Measurements from ENCODE around the gene FILIP1L.
"Not testable (repeated sequence)": the region's sequence is repeated elsewhere in the genome, so short reads cannot be mapped to it uniquely, and the experiment has no call there.

The FILIP1L gene

DNA sequence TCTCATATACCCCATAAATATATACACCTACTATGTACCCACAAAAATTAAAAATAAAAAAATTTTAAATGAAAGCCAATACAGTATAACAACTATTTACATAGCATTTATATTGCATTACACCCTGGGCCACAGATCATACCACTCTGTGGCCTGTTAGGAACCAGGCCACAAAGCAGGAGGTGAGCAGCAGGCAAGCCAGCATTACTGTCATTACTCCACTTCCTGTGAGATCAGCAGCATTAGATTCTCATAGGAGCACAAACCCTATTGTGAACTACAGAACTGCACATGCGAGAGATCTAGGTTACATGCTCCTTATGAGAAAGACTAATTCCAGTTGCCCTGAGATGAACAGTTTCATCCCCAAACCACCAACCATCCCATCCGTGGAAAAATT lies 17.4 kb downstream of the FILIP1L start:
- no peak for DNase-seq

DNA sequence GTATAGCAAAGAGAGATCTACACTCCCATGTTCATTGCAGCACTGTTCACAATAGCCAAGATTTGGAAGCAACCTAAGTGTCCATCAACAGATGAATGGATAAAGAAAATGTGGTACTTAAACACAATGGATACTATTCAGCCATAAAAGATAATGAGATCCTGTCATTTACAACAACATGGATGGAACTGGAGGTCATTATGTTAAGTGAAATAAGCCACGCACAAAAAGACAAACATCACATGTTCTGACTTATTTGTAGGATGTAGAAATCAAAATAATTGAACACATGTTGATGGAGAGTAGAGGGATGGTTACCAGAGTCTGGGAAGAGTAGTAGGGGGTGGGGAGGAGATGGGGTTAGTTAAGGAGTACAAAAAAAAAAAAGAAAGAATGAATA lies 18.0 kb downstream of the FILIP1L start:
- DNase-seq: not testable (repeated sequence)

DNA sequence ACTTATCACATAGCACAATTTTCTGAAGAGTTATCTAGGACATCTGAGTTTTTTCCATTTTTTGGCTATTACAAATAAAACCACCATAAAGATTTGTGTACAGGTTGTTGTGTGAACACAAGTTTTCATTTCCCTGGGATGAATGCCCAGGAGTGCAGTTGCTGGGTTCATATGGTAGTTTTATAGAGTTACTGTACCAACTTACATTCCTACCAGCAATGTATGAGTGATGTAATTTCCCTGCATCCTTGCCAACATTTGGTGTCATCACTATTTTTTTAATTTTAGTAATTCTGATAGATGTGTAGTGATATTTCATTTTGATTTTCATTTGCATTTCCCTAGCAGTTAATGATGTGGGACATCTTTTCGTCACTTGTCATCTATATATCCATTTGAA lies 20.5 kb downstream of the FILIP1L start:
- peak; percentile 43 for DNase-seq

DNA sequence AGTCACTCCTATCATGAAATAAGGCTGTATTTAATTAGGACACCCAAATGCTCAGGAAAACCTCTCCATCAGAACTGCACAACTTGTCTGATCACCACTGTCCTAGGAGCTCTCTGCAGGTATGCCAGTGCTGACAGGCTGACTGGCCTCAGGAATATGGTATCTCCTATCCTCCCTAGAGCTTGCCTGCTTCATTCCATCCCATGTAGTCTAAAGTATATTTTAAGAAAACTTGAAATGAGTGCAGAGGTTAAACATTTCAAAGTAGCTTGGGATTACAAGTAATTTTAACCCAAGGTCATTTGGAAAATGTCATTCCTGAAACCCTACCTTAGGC lies 23.7 kb downstream of the FILIP1L start:
- DNase-seq: no peak

DNA sequence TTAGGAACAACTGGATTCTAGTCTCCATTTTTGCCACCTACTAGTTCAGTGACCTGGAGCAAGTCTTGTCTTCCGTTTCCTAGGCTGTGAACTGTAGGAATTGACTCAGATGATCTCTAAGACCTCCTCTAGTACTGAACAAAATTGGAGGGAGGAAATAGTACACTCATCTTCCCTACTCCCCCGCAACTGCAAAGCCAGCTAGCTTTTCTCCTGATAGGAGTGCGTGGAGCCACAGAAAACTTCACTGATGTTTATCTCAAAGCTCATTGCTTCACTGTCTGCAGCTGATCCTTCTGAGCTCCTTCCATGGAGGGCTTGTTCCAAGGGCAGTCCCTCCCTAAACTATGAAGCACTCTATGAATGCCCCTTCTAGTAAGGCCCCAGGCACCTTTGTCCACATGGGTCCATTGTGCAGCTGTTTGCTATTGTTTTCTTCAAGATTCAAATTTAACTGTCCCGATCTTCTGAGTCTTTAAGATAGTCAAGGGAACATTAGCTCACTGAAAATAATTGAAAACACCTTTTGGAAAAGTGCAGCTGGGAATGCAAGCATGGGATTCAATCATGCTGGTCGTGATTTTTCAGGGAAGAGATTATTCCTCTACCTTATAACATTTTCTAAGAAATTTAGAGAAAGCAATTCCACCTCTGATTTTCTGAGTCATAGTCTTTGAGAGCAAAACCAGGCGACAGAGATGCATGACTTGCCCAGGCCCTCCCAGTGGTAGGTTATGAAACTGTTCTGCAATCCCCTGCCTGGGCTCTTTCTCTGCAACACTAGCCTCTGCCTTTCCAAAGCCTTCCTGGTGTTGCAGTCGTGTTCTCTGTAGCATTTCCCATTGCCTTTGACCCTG lies 24.3 kb downstream of the FILIP1L start:
- peak; percentile 70 for DNase-seq

DNA sequence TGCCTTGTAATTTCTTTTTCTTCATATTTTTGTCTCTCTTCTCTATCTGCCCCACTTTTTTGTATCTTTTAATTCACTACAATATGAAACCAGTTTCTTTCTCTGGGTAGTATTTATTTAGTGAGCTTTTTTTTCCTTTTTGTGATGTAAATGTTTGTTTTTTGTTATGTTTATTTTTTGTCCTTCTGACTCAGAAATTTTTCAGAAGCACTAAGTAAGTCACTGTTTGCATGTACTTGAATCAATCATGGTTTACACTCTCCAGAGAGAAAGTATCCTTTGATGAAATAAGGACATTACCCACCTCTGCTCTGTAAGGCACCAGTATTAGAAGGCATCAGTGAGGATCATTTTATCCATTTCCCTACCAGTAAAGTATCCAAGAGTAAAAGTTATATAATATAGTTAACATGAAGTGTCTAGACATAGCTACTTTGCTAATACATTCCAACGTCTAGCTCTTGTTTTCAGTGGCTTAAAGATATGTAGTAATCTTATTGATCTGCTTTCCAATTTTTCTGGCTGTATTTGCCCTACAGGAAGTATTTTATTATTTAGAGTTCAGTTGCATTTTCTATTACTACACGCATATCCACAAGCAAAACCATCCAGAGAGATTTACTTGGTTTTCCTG lies 25.4 kb downstream of the FILIP1L start:
- DNase-seq: no peak

DNA sequence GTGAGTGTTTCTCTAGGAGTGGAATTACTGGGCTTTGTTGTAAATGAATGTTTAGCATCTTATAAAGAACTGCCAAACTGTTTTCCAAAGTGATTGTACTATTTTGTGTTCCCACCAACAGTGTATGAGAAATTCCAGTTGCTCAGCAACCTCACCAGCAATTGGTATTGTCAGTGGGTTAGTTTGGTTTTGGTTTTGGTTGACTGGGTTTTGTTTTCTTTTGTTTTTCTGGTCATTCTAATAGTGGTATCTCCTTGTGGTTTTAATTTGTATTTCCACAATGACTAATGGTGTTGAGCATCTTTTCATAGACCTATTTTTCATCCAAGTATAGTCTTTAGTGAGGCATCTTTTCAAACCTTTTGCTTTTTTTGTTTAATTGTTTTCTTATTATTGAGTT lies 27.1 kb downstream of the FILIP1L start:
- peak; percentile 79 for DNase-seq

DNA sequence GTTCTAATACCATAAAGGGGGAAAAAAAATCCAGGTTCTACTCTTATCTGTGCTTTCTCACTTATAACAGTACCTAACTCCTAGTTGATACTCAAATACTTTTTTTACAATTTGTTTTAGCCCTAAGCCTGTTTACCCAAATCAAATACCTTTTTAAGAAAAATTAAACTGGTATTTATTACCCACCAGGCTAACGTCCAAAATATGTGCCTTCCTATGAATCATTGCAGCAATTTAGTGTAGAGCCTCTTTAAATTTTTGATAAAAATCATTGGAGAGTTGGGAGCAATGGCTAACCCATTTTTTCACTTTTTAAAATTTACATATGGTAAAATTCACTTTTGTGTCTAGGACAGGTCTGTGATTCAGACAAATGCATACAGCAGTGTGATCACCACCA lies 27.9 kb downstream of the FILIP1L start:
- no peak for DNase-seq

DNA sequence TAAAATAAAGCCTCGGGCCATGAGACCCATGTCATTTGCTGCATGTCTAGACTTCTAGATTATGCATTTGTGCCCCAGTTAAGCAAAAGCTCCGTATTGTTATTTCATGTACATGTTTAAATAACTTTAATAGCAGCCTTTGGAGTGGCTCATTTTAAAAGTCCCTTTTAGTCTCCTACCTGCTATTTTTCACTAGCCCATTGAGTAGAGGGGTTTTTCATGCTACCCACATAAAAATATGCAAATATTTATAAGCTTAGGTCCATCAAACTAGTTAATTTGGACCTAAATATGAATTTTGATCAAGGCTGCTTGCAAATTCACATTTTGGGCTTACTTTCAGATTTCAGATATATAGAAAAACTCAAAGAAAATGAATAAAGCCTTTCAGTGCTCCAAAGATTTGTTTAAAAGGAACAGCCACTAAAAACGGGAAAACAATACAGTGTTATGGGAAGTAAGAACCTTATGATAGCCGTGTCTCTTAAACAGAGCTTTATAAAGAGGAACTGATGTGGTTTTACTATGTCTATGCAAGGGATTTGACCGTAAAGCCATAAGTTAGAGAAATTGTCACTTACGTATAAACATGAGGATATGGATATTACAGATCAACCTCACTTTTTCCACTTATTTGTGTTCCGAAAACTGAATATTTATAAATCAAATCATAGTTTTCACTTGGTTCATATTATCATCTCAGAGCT lies 30.0 kb downstream of the FILIP1L start:
- no peak for DNase-seq

DNA sequence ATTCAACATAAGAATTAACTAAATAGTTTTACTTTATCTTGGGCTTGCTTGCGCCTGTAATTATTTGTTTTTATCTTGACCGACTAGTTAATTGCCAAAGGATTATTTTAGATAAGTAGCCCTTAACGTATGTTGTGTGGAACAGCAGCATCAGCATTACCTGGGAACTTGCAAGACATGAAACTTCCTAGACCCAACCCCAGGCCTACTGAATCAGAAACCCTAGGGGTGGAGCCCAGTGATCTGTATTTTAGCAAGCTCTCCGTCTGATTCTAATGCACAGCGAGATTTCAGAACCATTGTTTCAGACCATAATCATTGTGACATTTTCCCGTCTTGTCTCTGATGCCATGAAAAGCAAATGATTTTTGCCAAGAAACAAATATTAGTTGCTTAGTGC lies 31.1 kb downstream of the FILIP1L start:
- no peak for DNase-seq

DNA sequence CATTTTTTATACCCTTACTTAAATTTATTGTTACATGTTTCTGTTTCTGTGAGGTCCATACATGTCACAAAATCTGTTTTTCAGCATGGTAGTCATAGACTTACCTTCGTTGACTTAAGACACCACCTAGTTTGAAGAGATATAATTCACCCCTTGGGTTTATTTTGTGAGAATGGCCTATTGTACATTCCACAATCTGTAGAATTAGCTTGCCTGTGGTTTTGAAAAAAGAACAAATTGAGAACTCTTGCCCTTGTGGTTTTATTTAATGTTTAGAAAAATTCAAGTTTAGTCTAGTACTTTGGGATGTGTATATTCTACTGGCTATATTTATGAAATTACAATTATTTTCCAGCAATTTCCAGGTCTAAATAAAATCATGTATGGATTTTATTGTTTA lies 31.6 kb downstream of the FILIP1L start:
- peak; percentile 49 for DNase-seq

DNA sequence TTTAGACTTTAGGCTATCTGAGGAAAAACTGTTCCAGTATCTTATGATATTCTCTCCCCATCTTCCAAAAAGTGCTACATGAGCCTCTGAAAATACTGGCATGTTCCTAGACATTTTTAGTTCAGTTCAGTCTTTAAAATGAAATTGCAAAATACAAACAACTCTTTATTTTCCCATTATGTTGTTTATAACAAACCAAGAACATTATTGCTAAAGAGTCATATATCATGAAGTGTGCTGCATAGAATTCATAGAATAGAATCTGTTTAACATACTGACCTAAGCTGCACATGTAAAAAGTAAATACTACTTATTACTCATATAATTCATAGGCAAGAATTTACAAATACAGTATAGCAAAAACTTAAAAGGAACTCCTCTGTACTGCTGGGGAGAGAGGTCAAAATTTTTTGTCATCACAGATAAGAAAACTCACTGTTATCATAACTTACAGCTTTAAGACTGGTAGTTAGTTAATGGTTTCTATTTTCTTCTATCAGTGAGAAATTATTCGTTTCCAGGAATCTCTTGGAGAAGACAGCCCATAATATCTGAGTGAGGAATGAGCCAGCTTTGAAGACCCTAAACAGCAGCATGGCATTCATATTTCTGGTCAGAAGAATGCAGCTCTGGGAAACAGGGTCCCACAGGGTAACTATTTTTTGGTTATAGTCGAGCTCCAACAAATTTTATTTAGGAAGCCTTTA lies 32.2 kb downstream of the FILIP1L start:
- no peak for DNase-seq

DNA sequence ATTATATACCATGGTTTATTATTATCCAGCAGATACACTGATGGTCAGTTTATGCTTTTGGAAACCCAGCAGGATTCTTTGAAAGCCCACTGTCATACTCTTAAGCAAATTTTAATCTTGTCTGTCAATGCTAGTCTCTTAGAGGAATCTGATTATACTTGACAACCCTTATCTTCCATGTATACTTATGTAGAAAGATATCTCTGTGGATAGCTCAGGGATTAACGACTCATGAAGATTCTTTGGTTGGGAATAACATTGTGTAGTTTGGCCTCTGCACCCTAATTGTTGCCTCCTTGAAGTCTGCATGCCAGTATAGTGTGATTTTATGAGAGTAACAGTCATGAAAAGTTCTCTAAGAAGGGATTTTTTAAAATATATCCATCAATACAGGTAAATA lies 33.0 kb downstream of the FILIP1L start:
- DNase-seq: no peak

DNA sequence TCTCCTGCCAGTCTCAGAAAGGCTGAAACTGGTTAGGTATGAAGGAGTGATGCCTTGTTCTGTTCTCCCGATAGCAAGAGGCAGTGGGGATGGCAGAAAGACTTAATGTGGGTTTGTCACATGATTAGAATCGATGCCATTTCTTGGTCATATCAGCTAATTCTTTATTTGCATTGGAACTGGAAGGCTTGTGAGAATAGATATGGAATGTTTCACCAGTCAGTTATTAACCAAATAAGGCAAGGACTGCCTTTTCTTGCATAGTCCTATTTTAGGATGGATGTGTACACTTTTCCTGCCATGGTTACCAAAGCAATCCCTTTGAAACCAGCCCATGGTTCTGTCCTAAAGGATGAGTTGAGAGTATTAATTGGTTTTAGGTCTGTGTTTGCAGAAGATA lies 33.7 kb downstream of the FILIP1L start:
- peak; percentile 76 for DNase-seq

DNA sequence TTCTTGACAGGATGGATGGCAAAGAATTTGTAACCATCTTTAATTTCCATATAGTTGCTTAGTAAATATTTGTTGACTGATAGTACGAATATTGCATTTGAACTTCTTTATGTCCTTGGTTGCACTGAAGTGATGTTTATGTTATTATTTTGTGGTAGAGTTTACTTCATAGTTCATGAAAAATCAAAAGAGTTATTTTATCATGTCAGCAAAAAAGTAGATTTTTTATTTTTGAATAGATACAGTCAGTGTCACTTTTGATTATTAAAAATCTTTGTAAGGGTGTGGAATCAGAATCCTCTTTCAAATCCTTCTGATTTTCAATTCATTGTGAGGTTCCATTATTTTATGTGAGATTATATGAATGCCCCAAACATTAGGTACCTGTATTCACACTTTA lies 35.0 kb downstream of the FILIP1L start:
- no peak for DNase-seq

DNA sequence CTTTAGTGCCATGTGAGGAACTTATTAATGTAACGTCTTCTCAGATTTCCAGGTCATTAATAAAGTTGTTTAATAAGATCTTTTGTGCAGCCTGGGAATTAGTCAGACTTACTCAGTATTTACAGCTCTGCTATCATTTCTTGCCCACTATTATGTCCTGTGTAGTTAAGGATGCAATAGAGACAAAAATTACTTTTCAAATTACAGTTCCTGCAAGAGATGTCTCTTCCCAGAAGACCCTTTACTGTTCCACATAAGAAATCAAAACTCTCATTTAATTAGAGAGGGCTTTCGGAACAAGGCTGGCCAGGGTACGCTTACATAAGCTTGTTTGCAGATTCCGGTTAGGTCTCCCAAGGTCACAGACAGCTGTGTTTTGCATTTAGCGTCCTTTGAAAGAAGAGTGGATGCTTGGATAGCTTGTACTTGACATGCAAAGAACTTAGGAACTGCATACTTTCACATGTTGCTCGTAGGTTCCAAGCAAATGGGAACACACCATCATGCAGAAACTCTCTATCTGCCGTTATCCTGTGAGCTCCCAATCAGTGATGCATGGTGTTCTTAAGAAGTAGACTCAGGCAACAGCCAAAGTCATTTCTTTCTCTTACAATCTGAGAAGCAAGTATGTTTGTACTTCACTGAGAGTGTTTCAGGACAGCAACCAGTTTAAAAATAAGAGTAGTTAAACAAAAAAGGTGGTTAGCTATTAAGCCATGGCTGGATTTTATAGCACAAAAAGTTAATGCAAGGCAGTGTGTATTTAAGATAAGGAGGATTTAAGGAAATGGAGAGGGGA lies 37.4 kb downstream of the FILIP1L start:
- DNase-seq: no peak

DNA sequence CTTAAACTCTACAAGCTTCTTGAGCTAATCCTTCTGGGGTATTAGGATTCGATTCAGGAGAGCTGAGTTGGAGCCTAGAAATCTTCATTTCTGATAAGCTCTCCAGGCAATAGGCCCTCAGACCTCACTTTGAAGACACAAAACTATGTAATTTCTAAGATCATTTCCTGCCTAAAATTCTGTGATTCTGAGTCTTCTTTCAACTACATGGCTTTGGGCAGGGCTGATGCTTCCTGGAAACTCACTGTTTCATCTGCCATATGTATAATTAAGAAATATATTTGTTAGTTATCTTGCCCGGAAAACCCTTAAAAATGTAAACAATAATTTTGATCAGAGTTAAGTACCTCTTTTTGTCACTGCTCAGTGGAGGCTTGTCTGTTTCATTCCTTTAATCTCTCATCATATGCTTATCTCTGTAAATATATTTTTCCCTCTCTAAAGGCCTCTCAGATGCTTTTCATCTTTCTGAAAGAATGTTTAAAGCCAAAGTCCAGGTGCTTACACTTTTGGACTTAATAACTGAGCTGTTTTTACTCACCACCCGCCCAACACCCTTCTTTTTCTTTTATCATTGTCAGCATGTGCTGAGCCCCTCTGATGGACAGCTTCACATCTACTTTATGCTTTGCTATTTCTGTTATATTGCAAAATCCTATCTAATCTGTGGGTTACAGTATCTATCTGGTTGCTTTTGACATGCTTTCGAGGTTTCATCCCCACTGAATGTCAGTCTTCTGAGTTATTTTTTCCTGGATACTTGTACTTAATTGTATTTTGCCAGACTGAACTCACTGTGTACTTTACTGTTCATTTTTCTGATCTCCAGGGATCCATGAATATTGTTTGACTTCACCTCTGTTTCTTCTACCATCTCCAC lies 38.2 kb downstream of the FILIP1L start:
- DNase-seq: no peak

DNA sequence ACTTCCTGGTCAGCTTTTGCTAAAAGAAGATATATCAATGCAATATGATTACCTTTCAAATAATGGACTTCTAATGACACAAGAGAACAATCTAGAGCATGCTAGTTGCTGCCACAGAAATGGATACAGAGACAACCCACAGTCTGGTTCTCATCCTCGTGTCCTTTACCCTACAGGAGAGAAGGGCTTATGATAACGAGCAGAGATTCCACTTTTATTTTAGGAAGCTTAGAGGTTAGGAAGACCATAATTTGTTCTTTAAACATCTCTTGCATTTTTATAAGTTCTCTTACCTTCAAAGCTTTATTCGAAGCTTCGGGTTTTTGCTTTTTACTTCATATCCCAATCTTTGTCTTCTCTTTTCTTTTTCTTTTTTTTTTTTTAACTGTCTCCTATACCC lies 39.1 kb downstream of the FILIP1L start:
- DNase-seq: no peak

DNA sequence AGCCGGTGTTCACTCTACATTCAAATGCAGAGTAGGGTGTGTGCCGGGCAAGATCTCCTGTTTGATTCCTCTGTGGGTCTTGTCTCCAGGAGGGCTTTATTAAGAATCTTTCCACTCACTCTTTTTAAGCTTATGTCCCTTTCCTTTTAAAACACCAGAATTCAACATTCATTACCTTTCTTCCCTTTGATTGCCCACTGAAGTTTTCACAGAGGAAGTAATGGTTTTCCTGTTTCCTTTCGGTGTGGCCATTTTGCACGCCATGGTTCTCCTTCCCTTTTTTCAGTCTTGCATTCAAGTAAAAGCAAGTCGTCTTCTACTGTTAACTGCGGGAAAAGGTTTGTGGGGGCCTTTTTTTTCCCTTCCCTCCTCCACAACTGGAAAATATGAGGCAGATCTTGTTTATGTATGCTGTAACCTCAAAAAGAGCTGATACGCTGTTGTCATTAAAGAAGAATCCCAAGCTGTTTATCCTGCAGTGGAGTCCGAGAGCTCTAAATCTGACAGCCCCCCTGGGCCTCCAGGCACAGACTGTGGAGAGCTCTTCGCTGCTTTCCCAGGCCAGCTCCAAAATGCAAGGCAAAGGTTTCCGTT lies 40.5 kb downstream of the FILIP1L start:
- peak; percentile 93 for DNase-seq

DNA sequence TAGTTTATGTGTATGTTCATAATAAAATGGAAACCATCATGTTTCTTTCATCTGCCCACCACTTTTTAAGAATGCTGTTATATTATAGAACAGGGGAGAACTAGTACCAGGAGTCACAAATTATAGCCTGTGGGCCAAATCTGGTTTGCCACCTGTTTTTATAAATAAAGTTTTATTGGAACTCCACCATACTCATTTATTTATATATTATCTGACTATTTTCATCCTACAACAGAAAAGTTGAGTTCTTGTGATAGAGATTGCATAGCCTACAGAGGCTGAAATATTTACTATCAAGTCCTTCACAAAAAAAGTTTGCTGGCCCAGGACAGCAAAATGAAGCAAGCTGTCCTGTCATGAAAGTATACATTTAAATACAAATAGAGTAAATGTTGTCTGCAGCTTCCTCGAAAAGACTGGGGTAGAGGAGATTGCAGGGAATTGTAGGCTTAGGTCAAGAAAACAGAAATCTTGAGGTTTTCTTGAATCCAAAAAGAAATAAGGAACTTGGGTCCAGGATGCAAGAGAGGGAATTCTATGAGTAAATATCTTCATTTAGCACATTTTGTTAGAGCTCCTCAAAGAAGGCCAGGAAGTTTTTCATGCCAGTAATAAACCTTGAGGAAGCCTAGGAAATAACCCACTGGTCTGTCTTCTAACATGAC lies 41.1 kb downstream of the FILIP1L start:
- DNase-seq: no peak
